Measurements from ENCODE around the gene CDK15.

Gene CDK15

GRCh38 chr2:201915446-201915845 lies 109.1 kb downstream of the CDK15 start:
- DNase-seq = no peak

DNA sequence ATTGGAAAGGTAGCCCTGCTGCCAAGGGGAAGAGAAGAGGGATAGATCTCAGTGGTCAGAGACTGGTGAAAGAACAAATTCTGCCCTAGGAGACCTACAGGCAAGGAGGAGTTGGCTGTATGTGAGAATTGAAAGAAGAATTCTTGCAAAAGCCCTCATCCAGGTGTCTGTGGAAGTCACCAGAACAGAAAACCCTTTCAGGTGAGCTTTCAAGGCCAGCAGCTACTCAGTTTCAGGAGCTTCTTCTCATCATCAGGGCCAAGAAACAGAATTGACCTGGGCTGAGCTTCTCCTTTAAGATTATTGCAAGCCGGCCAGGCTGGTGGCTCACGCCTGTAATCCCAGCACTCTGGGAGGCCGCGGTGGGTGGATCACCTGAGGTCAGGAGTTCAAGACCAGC lies 110.2 kb downstream of the CDK15 start:
- DNase-seq = no peak

GRCh38 chr2:201918616-201919307 lies 112.4 kb downstream of the CDK15 start:
- DNase-seq = no peak

GRCh38 chr2:201919308-201919634 lies 112.9 kb downstream of the CDK15 start:
- DNase-seq = no peak

- no peak for DNase-seq
Measured at GRCh38 chr2:201923436-201924328, 117.3 kb downstream of the CDK15 start.

DNA sequence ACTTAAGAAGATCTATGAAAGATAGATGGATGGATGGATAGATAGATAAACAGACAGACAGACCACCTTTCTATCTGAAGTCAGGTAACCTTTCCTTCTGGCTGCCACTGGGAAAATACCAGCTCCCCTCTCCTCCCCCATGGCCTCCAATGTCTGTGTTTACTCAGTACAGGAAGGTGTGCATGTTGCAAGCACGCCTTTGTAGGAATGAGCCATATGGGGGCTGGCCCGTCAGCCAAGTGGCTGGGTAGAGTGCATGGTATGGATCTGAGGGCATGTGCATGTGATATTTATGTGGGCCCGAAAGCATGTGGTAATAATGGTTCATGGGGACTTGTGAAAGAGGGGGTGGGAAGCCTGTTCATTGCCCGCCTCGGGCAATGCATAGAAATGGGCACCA lies 118.1 kb downstream of the CDK15 start:
- DNase-seq = no peak

GRCh38 chr2:201925056-201925455 lies 118.7 kb downstream of the CDK15 start:
- no peak for DNase-seq

- DNase-seq = no peak
Measured at GRCh38 chr2:201926067-201926466, 119.7 kb downstream of the CDK15 start.

DNA sequence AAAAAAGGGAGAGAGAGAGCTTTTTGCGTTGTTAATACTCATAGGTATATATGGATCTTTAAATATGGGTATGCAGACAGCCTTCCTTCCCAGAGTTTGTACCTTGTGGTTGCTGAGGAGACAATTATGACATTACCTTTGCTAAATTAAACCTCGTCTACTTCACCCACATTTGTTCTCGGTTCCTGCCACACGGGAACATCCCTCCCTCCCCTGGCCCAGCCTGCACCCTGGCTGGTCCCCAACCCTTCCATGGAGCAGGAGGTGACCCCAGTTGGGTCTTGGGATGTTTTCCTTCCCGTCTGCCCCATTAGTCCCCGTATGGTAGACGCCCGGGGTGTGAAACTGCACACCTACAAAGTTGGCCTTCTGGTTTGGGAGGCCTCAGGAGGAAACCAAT lies 122.0 kb downstream of the CDK15 start:
- DNase-seq = no peak

DNA sequence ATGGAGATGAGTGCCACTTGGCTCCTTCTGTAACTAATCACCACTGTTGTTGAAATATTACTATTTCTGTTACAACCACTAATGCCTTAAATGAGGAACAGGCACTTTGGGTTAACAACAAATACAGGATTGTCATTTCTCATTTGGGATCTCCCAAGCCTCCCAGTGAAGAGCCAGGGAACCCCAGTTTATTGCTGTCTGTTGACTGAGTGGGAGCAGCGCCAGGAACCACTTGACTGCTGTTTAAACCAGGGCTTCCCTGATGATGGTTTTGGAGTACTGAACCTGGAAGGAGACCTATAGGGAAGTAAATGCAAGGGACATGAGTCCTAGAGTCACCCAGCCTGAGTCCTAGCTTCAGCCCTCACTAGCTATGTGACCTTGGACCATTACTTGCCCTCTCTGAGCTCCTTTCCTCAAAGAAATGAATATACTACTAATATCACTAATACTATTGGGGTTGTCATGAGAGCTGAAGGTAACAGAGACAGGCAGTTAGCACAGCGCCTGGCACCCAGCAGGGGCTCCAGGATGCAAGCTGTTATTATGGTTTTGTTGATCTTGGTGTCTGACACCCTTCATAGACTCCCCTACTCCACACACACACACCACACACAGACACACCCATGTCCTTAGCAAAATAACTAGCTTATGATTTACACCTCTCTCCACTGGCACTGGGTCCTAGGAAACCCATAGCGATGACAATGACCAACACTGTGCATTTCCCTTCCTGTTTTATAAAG lies 123.1 kb downstream of the CDK15 start:
- DNase-seq = peak; percentile 79

GRCh38 chr2:201930043-201930442 lies 123.7 kb downstream of the CDK15 start:
- DNase-seq = no peak

DNA sequence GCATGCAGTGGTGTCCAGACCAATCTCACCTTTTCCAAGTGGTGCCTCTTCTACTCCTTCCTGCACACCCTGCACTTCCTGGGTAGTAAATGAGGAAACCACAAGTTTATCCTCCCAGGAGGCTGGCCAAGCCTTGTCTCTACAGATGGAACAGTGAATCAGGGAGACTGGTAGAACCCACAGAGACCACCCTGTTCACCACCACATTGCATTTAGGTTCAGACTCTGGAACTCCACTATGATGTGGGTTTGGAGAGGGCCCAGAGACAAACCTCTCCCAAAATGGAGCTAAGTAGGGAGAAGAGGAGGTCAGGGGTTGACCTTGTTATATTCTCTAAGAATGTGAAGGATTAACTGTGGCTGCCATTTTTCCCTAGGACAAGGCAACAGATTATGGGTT lies 124.5 kb downstream of the CDK15 start:
- DNase-seq = no peak

- no peak for DNase-seq
Measured at GRCh38 chr2:201931475-201931874, 125.1 kb downstream of the CDK15 start.

GRCh38 chr2:201931951-201932350 lies 125.6 kb downstream of the CDK15 start:
- no peak for DNase-seq

DNA sequence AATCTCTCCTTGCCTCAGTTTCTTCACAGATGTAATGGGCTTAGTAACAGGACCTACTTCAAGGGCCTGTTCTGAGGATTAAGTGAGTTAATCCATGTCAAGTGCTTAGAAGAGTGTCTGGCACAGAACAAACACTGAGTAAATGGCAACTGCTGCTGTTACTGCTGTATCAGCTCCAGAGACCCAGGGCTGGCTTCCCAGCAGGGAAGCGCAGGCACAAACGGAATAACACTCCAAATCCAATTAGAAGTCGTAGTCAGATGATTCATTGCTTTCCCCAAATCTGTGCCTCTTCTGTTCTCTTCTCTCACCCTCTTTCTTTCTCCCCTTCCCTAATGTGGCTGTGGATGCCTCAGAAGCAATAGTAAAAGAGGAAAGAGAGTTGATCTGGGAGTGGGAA lies 126.2 kb downstream of the CDK15 start:
- peak; percentile 61 for DNase-seq

DNA sequence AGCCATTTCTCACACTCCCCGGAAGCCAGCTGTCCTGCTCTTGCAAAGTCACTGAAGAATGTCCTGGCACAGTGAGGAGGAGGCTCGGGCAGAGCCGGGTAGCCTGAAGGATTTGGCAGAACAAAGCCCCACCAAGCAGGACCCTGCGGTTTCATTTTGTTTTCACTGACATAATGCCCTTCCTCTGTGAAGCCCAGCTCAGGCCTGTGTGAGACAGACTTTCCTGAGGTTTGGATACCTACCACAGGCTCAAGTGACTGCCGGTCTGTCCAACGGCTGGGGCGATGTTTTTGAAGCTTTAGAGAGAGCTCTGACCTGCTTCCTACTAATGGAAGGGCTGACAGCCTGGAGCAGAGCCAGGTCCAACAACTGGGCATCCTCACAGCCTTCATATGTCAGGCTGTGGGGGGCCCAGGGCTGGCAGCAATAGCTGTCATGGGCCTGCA lies 127.5 kb downstream of the CDK15 start:
- no peak for DNase-seq

GRCh38 chr2:201936817-201937216 lies 130.5 kb downstream of the CDK15 start:
- no peak for DNase-seq

- no peak for DNase-seq
Measured at GRCh38 chr2:201937343-201937742, 131.0 kb downstream of the CDK15 start.

- no peak for DNase-seq
Measured at GRCh38 chr2:201938156-201938775, 131.9 kb downstream of the CDK15 start.

GRCh38 chr2:201938781-201939180 lies 132.4 kb downstream of the CDK15 start:
- DNase-seq = no peak

GRCh38 chr2:201939453-201939941 lies 133.2 kb downstream of the CDK15 start:
- no peak for DNase-seq

DNA sequence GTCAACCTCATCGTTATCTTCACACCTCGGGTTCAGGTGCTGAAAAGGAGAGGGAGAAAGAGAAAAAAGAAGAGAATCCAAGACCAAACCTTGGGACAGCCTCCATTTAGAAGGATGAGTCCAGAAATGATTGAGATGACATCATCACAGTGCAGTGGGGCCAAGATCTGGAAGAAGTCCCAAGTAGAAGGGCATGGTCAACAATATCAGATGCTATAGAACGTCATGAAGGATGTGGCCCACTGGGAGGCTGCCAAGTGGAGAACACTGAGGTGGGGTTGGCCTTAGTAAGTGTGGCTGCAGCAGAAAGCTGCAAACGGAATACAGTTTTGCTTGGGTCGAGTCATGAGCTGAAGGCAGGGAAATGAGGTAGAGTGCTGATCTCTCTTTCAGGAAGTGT lies 136.2 kb downstream of the CDK15 start:
- no peak for DNase-seq

Measured in NCI-H345 (cell line).